Stomach (tissue), 4 donors: Measurements from ENCODE around the gene RSU1.

Source experiments
- CTCF ChIP-seq, 7 experiments: fragments of 450-650 bp in 4 of 7; fragments of 200-600 bp in 3 of 7; sonication (generic) in 3 of 7; IDR thresholded peaks; one replicate each; pipeline ENCODE4 v1.5.1; 2016 to 2019; ENCODE audit warnings: antibody characterized with exemption in 7 of 7, control low read depth in 2 of 7, mild to moderate bottlenecking in 1 of 7
- EP300 ChIP-seq: sonication (generic); formaldehyde crosslinking; IDR thresholded peaks from one replicate; pipeline ENCODE4 v1.6.1; 2017; ENCODE audit warnings: antibody characterized with exemption
- POLR2A ChIP-seq, 4 donors: fragments of 450-650 bp; IDR thresholded peaks; one replicate each; pipeline ENCODE4 v1.6.1; 2016; ENCODE audit warnings: antibody characterized with exemption in 4 of 4, control low read depth in 2 of 4, mild to moderate bottlenecking in 1 of 4, moderate library complexity in 1 of 4
- POLR2AphosphoS5 ChIP-seq, 3 donors: sonication (generic); formaldehyde crosslinking; IDR thresholded peaks; one replicate each; pipeline ENCODE4 v1.6.1; 2016; ENCODE audit warnings: antibody characterized with exemption in 3 of 3

DNA sequence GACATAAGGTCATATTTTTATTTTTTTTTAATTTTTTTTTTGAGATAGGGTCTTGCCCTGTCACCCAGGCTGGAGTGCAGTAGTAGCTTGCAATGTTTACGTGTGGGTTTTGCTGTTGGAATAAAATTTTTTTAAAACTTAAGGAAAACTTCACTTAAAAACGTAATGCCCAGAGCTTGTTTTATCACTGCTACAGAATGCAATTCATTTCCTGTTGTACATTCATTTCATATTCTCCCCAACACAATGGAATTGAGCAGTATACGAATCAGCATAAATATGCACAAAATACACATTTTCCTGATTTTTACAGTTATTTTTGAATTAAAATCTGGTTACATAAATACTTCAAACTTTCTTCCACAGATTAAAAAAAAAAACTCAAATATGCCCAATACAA, 40.3 kb downstream of the RSU1 start:
- TF ChIP-seq CTCF (IDR thresholded peaks at IDR 0.05) (no peak), POLR2A (IDR thresholded peaks at IDR 0.05) (no peak), POLR2AphosphoS5 (IDR thresholded peaks at IDR 0.05) (no peak), EP300 (no peak)
